ENCODE measurements around the gene S100A7A.

S100A7A gene

GRCh38 chr1:153390938-153391710 is 25.2 kb upstream of the S100A7A start, which contains the start of gene S100A8:
Gene S100A8, minus strand, starts transcription at chr1:153391073. Its CDS starts 538 bp downstream, at chr1:153390535.
- no peaks in the 10 kb centered on the region for H3K4me1 ChIP-seq (ENCODE audit: control insufficient read depth, insufficient read depth, low read length)
- TF ChIP-seq ZNF354C (tag by site-specific recombination; IDR thresholded peaks at IDR 0.05; ENCODE audit: borderline replicate concordance, low read depth): no peak
- TF ChIP-seq ZNF121 (tag by site-specific recombination; IDR thresholded peaks at IDR 0.05): no peak
- POLR2A ChIA-PET: interaction anchor here (0.6 kb wide), 1 partner anchor 259 kb away, joined by 4 read pairs; no protein-coding TSS in a partner anchor
- no peaks in the 10 kb centered on the region for H3K36me3 ChIP-seq (ENCODE audit: control insufficient read depth in 2 of 2, insufficient read depth in 1 of 2, low read length in 2 of 2)
- no peaks in the 10 kb centered on the region for H3K9me3 ChIP-seq (ENCODE audit: control insufficient read depth, insufficient read depth, low read depth, low read length)
- H3K27ac ChIP-seq (ENCODE audit: extremely low read depth, low read depth, low read length): no peak within 1 kb of the TSS
- no peak within 1 kb of the TSS for H3K4me3 ChIP-seq (ENCODE audit: low read depth, low read length)
- CTCF ChIA-PET: interaction anchor here (0.6 kb wide), 1 partner anchor 114 kb away, joined by 3 read pairs; no protein-coding TSS in a partner anchor

GRCh38 chr1:153392258-153392657 is 24.1 kb upstream of the S100A7A start:
- Histone ChIP-seq H3K9me3 (ENCODE audit: control insufficient read depth, insufficient read depth, low read depth, low read length) (no peaks in the 10 kb centered on the region), H3K27ac (ENCODE audit: extremely low read depth, low read depth, low read length) (no peak overlapping the region), H3K4me1 (ENCODE audit: control insufficient read depth, insufficient read depth, low read length) (no peaks in the 10 kb centered on the region), H3K36me3 (ENCODE audit: control insufficient read depth in 2 of 2, insufficient read depth in 1 of 2, low read length in 2 of 2) (no peaks in the 10 kb centered on the region), H3K4me3 (ENCODE audit: low read depth, low read length) (no peak overlapping the region)
- ChIA-PET CTCF (interaction anchor here (0.6 to 1.0 kb wide), 2 partner anchors 44 to 47 kb away, joined by 3 read pairs; no protein-coding TSS in a partner anchor), POLR2A (no interaction called here)
- TF ChIP-seq ZNF202 (tag by site-specific recombination; IDR thresholded peaks at IDR 0.05; ENCODE audit: borderline replicate concordance): no peak
- no peak for TF ChIP-seq SETDB1 (IDR thresholded peaks at IDR 0.05; ENCODE audit: insufficient read length, low read length)
- TF ChIP-seq, protein P1, sequence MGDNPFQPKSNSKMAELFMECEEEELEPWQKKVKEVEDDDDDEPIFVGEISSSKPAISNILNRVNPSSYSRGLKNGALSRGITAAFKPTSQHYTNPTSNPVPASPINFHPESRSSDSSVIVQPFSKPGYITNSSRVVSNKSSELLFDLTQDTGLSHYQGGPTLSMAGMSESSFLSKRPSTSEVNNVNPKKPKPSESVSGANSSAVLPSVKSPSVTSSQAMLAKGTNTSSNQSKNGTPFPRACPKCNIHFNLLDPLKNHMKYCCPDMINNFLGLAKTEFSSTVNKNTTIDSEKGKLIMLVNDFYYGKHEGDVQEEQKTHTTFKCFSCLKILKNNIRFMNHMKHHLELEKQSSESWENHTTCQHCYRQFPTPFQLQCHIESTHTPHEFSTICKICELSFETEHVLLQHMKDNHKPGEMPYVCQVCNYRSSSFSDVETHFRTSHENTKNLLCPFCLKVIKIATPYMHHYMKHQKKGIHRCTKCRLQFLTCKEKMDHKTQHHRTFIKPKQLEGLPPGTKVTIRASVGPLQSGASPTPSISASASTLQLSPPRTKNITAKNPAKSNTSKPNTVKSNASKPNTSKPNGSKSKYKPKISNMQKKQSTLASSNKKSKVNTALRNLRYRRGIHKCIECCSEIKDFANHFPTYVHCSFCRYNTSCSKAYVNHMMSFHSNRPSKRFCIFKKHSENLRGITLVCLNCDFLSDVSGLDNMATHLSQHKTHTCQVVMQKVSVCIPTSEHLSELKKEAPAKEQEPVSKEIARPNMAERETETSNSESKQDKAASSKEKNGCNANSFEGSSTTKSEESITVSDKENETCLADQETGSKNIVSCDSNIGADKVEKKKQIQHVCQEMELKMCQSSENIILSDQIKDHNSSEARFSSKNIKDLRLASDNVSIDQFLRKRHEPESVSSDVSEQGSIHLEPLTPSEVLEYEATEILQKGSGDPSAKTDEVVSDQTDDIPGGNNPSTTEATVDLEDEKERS (tag by site-specific recombination; IDR thresholded peaks at IDR 0.05): no peak
- no peak for TF ChIP-seq KLF10 (tag by site-specific recombination; IDR thresholded peaks at IDR 0.05)
- no peak for TF ChIP-seq ZNF133 (tag by site-specific recombination; IDR thresholded peaks at IDR 0.05)

DNA sequence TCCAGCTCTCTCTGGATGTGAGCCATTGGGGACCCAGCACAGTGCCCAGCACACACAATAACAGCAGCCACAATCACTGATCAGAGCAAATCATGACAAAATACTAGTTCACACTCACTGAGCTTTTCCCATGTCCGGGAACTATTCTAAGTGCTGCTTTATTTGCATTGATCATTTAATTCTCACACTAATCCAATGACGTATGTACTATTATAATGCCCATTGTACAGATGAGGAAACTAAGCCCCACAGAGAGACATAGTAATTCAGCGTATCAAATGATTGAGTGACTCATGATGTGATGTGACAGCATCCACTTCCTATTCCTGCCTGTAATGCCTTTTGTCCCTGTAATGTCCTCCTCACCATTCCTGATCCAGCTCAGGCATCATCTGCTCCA is 23.5 kb upstream of the S100A7A start:
- Histone ChIP-seq H3K36me3 (ENCODE audit: control insufficient read depth in 2 of 2, insufficient read depth in 1 of 2, low read length in 2 of 2) (no peaks in the 10 kb centered on the region), H3K4me1 (ENCODE audit: control insufficient read depth, insufficient read depth, low read length) (no peaks in the 10 kb centered on the region), H3K27ac (ENCODE audit: extremely low read depth, low read depth, low read length) (no peak overlapping the region), H3K4me3 (ENCODE audit: low read depth, low read length) (no peak overlapping the region), H3K9me3 (ENCODE audit: control insufficient read depth, insufficient read depth, low read depth, low read length) (no peaks in the 10 kb centered on the region)
- CTCF ChIA-PET: interaction anchor here (0.6 to 1.0 kb wide), 2 partner anchors 29 to 48 kb away, joined by 3 read pairs; no protein-coding TSS in a partner anchor
- POLR2A ChIA-PET: no interaction called here
- peak; percentile 3; the same call in 1 of the 2 replicates for TF ChIP-seq ATF2 (tag by site-specific recombination; IDR thresholded peaks at IDR 0.05; ENCODE audit: low read depth)
- TF ChIP-seq, protein P2, sequence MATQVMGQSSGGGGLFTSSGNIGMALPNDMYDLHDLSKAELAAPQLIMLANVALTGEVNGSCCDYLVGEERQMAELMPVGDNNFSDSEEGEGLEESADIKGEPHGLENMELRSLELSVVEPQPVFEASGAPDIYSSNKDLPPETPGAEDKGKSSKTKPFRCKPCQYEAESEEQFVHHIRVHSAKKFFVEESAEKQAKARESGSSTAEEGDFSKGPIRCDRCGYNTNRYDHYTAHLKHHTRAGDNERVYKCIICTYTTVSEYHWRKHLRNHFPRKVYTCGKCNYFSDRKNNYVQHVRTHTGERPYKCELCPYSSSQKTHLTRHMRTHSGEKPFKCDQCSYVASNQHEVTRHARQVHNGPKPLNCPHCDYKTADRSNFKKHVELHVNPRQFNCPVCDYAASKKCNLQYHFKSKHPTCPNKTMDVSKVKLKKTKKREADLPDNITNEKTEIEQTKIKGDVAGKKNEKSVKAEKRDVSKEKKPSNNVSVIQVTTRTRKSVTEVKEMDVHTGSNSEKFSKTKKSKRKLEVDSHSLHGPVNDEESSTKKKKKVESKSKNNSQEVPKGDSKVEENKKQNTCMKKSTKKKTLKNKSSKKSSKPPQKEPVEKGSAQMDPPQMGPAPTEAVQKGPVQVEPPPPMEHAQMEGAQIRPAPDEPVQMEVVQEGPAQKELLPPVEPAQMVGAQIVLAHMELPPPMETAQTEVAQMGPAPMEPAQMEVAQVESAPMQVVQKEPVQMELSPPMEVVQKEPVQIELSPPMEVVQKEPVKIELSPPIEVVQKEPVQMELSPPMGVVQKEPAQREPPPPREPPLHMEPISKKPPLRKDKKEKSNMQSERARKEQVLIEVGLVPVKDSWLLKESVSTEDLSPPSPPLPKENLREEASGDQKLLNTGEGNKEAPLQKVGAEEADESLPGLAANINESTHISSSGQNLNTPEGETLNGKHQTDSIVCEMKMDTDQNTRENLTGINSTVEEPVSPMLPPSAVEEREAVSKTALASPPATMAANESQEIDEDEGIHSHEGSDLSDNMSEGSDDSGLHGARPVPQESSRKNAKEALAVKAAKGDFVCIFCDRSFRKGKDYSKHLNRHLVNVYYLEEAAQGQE (tag by site-specific recombination; IDR thresholded peaks at IDR 0.05): no peak

All from HEK293 (cell line).